PFSK-1 (cell line): ENCODE measurements around the gene THAP11.

ENCODE experiments used
- POLR2AphosphoS5 ChIP-seq: IDR thresholded peaks from 2 replicates; pipeline ENCODE4 v1.6.1; 2012; ENCODE audit warnings: low read depth, mild to moderate bottlenecking, control low read depth, low read length, moderate library complexity
- REST ChIP-seq, 2 experiments: IDR thresholded peaks; 2 replicates each; pipeline versions ENCODE4 v1.6.1 to v1.8.0; 2011 to 2012; ENCODE audit warnings: low read depth in 2 of 2, low read length in 2 of 2, control low read depth in 1 of 2, inconsistent platforms in 1 of 2, mild to moderate bottlenecking in 1 of 2, moderate library complexity in 1 of 2; ENCODE audit not compliant: insufficient read depth in 1 of 2
- TAF1 ChIP-seq: IDR thresholded peaks from 2 replicates; pipeline ENCODE4 v1.6.1; 2012; ENCODE audit warnings: low read length, control low read depth, borderline replicate concordance; ENCODE audit not compliant: insufficient read depth

DNA sequence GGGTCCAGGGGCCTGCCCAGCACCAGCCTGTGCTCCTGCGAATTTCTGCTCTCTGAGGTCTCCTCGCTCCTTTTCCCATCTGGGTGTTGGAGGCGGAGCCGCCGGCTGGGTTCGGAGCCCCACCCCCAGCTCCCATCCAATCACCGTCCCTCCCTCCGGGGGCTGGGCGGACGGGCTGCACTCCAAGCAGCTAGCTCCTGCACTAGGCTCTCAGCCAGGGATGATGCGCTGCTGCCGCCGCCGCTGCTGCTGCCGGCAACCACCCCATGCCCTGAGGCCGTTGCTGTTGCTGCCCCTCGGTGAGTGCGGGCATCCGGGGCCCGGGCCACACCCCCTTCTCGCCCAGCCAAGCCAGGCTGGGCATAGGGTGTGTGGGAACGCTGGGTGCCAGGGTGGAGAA lies 42.6 kb downstream of the THAP11 start, which contains the start of gene NRN1L:
- TF ChIP-seq POLR2AphosphoS5 (no peak), REST (IDR thresholded peaks at IDR 0.05; ENCODE audit: insufficient read depth in 1 of 2, low read depth in 2 of 2, low read length in 2 of 2) (no peak), TAF1 (no peak)
